B cell (primary cell): Measurements from ENCODE around the gene TFE3. TPM values are rescaled to one million over a fixed set of nuclear protein-coding genes. Genes with fewer than 3 reads are reported as not detected.
A peak's percentile ranks its signal among the peaks of the same experiment; 100 is the strongest.

ENCODE experiments used
- ATAC-seq: fragments of 200-7000 bp; cut with Tn5 transposase; one replicate; pipeline ENCODE4 v1.10.0; 2021; ENCODE audit warnings: low read depth, mild to moderate bottlenecking, moderate number of reproducible peaks, moderate library complexity
- CTCF ChIA-PET: fragments of 350-600 bp; sonication (Branson Sonifier 250); formaldehyde crosslinking; loops from one replicate; lab custom pipeline; 2021; ENCODE audit warnings: antibody characterized with exemption, inconsistent platforms; lab: Charles Lee
- POLR2A ChIA-PET: fragments of 350-600 bp; sonication (Branson Sonifier 250); formaldehyde crosslinking; loops from one replicate; lab custom pipeline; 2021; ENCODE audit warnings: antibody characterized with exemption; lab: Charles Lee
- DNase-seq: peaks from one replicate; pipeline ENCODE4 v3.0.0; 2013
- H2AFZ ChIP-seq: 2 replicates; pipeline ENCODE4 v1.6.1; 2012; ENCODE audit warnings: mild to moderate bottlenecking, low read depth, low read length; ENCODE audit not compliant: insufficient read depth, poor library complexity, severe bottlenecking
- H3K27ac ChIP-seq, 2 donors: 1 replicate in 1 of 2; 2 replicates in 1 of 2; pipeline ENCODE4 v1.5.1; 2012 to 2013; ENCODE audit warnings: low read length in 2 of 2, mild to moderate bottlenecking in 2 of 2, moderate library complexity in 1 of 2
- H3K27me3 ChIP-seq, 4 experiments: fragments of 200-600 bp in 1 of 4; sonication (generic) in 1 of 4; replicated peaks in 1 of 4; 1 replicate in 2 of 4; 2 replicates in 2 of 4; pipeline versions ENCODE4 v1.6.1 to v1.7.0; 2013 to 2016; ENCODE audit warnings: low read length in 3 of 4, mild to moderate bottlenecking in 2 of 4, mixed read lengths in 1 of 4, moderate library complexity in 1 of 4; ENCODE audit not compliant: insufficient read depth in 4 of 4, control insufficient read depth in 3 of 4; ENCODE audit errors: control extremely low read depth in 1 of 4
- H3K36me3 ChIP-seq, 2 experiments: replicated peaks in 1 of 2; 1 replicate in 1 of 2; 2 replicates in 1 of 2; pipeline versions ENCODE4 v1.6.1 to v1.7.1; 2013; ENCODE audit warnings: low read length in 1 of 2; ENCODE audit not compliant: insufficient read depth in 2 of 2, control insufficient read depth in 1 of 2; ENCODE audit errors: control extremely low read depth in 1 of 2, extremely low read depth in 1 of 2
- H3K4me1 ChIP-seq, 2 donors: fragments of 200-600 bp in 1 of 2; sonication (generic) in 1 of 2; 1 replicate in 1 of 2; 2 replicates in 1 of 2; pipeline versions ENCODE4 v1.5.1 to v1.6.1; 2013 to 2017; ENCODE audit warnings: low read length in 2 of 2; ENCODE audit not compliant: control insufficient read depth in 2 of 2, insufficient read depth in 2 of 2
- H3K4me2 ChIP-seq: replicated peaks from 2 replicates; pipeline ENCODE3; 2012; ENCODE audit warnings: mild to moderate bottlenecking, low read depth, low read length; ENCODE audit not compliant: poor library complexity, severe bottlenecking
- H3K4me3 ChIP-seq, 5 experiments: fragments of 200-600 bp in 1 of 5; sonication (generic) in 1 of 5; 1 replicate in 3 of 5; 2 replicates in 2 of 5; pipeline versions ENCODE4 v1.5.1 to v1.7.0; 2011 to 2016; ENCODE audit warnings: low read length in 4 of 5, mild to moderate bottlenecking in 4 of 5, low read depth in 2 of 5, control low read depth in 1 of 5, moderate library complexity in 1 of 5; ENCODE audit not compliant: insufficient read depth in 1 of 5; ENCODE audit errors: control extremely low read depth in 1 of 5, extremely low read depth in 1 of 5
- H3K79me2 ChIP-seq: fragments of 200-600 bp; sonication (generic); one replicate; pipeline ENCODE4 v1.6.0; 2016; ENCODE audit warnings: low read length; ENCODE audit not compliant: control insufficient read depth, insufficient read depth
- H3K9ac ChIP-seq: fragments of 200-600 bp; sonication (generic); 2 replicates; pipeline ENCODE4 v1.6.1; 2017; ENCODE audit warnings: mild to moderate bottlenecking, low read length, moderate library complexity
- H3K9me3 ChIP-seq, 3 donors: one replicate each; pipeline versions ENCODE4 v1.6.1 to v1.7.1; 2013; ENCODE audit warnings: low read length in 2 of 3; ENCODE audit not compliant: control insufficient read depth in 2 of 3, insufficient read depth in 1 of 3; ENCODE audit errors: control extremely low read depth in 1 of 3
- H4K20me1 ChIP-seq: 2 replicates; pipeline ENCODE4 v1.6.0; 2012; ENCODE audit warnings: mild to moderate bottlenecking, low read length; ENCODE audit not compliant: insufficient read depth, control insufficient read depth, poor library complexity, severe bottlenecking
- H3K27ac Mint-ChIP-seq: one replicate; pipeline ENCODE4 v1.8.0; 2021; ENCODE audit warnings: mixed read lengths
- H3K27me3 Mint-ChIP-seq: one replicate; pipeline ENCODE4 v1.8.0; 2021; ENCODE audit warnings: mixed read lengths
- H3K4me1 Mint-ChIP-seq: one replicate; pipeline ENCODE4 v1.8.0; 2021; ENCODE audit warnings: mixed read lengths
- H3K4me3 Mint-ChIP-seq: one replicate; pipeline ENCODE4 v1.8.0; 2021; ENCODE audit warnings: mixed read lengths
- H3K9me3 Mint-ChIP-seq: one replicate; pipeline ENCODE4 v1.8.0; 2022; ENCODE audit warnings: mixed read lengths; ENCODE audit not compliant: insufficient read depth
- EZH2 ChIP-seq: IDR thresholded peaks from 2 replicates; pipeline ENCODE4 v1.6.1; 2012; ENCODE audit warnings: borderline replicate concordance, low read depth, mild to moderate bottlenecking, moderate library complexity, low read length; ENCODE audit not compliant: insufficient read depth, poor library complexity, severe bottlenecking
- WGBS: methylation state at CpG from one replicate; pipeline ENCODE4 v1.1.5; 2013; ENCODE audit warnings: missing lambda C conversion rate; ENCODE audit not compliant: insufficient coverage; 5-methylcytosine and 5-hydroxymethylcytosine counted together
- intact Hi-C: fragments of 100-400 bp; cut with micrococcal nuclease; formaldehyde crosslinking; loops from one replicate; pipeline ENCODE4 v1.10.0; 2022
- polyA plus RNA-seq: library from polyadenylated mRNA; depleted of rRNA; stranded (reverse); fragments of >200 nt; gene quantifications from 2 replicates; pipeline ENCODE4 v1.2.3, GENCODE V29; 2012
- total RNA-seq, 2 donors: library from RNA; stranded (reverse); fragments of 120-200 nt in 1 of 2; gene quantifications; 1 replicate in 1 of 2; 2 replicates in 1 of 2; pipeline versions ENCODE4 v1.2.3 to v1.2.4, GENCODE V29; 2013 to 2022
- TF ChIP-seq, protein P1 (sequence below): fragments of 200-600 bp; IDR thresholded peaks from one replicate; pipeline ENCODE4 v1.8.0; 2022; ENCODE audit warnings: antibody characterized with exemption, mild to moderate bottlenecking

The TFE3 gene
- total and polyA plus RNA-seq, 2 donors (not counting 1 experiment from before 2014, with no cell fraction given) = 21.0 to 38.9 TPM

DNA sequence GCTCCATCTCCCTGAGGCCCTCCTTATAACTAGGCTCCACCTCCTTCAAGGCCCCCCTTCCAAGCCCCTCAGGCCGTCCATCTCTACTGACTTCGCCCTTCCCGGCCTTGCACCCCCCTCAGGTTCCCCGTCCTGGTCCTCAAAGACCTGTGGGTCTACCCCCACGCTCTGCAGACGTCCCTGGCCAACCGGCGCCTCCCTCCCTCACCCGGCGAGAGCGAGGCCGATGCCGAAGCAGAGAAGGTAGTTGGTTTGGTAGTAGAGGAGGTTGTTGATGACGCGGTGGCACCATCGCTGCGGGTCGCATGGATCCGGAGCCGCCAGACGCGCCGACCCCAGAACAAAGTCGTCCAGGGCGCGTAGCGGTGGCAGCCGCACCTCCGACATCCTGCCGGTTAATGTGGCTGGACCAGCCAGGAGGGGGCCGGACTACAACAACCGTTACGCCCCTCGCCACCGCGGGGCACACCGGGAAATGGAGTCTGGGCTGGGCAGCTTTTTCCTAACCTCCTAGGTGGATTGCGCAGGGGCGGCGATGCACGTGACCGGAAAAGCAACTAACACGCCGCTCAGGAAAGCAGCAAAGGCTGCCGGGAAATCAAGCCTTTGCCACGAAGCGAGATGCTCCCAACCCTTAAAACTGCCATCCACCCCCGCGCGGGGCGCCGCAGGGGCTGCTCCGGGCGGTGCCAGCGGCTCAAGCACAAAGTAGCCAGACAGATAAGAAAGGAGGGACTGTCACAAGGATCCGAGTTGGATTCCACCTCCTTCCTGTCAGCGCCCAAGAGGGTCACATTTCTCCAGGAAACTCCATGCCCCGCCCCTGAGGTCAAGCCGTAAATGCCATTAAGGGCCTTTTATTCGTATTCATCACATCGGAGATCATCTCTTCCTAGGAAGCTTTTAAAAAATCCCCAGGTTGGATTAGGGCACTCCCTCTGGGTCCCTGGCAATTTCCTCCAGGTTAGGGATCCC is 30.7 kb upstream of the TFE3 start, which contains the start of gene PRAF2:
PRAF2 (minus strand) TSS at position 402 of the 975 bp plus-strand sequence; CDS start at position 387, 15 bp downstream.
- peaks cover 0 to 11% (median 0%) of the 10 kb centered on the region in 3 donors for H3K9me3 ChIP-seq
- peaks cover 2 to 20% of the 10 kb centered on the region in 2 donors for H3K4me1 ChIP-seq
- peaks cover 22% of the 10 kb centered on the region for H3K4me1 Mint-ChIP-seq
- ChIA-PET POLR2A (no interaction called here), CTCF (no interaction called here)
- H3K4me3 ChIP-seq = peak within 1 kb of the TSS in 4 of 5 experiments; percentile 55 to 70 (median 64)
- intact Hi-C loops = loop anchor here (1.0 kb wide), 2 partner anchors 27 to 31 kb away; partner anchors contain the start of gene TFE3
- TF ChIP-seq, protein P1, sequence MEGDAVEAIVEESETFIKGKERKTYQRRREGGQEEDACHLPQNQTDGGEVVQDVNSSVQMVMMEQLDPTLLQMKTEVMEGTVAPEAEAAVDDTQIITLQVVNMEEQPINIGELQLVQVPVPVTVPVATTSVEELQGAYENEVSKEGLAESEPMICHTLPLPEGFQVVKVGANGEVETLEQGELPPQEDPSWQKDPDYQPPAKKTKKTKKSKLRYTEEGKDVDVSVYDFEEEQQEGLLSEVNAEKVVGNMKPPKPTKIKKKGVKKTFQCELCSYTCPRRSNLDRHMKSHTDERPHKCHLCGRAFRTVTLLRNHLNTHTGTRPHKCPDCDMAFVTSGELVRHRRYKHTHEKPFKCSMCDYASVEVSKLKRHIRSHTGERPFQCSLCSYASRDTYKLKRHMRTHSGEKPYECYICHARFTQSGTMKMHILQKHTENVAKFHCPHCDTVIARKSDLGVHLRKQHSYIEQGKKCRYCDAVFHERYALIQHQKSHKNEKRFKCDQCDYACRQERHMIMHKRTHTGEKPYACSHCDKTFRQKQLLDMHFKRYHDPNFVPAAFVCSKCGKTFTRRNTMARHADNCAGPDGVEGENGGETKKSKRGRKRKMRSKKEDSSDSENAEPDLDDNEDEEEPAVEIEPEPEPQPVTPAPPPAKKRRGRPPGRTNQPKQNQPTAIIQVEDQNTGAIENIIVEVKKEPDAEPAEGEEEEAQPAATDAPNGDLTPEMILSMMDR = no peak
- TF ChIP-seq EZH2 = no peak
- no peaks in the 10 kb centered on the region for H3K79me2 ChIP-seq
- peak; percentile 89 for DNase-seq
- no peaks in the 10 kb centered on the region for H4K20me1 ChIP-seq
- H3K4me2 ChIP-seq = peak within 1 kb of the TSS; percentile 76
- no peaks in the 10 kb centered on the region for H3K36me3 ChIP-seq
- no peaks in the 10 kb centered on the region for H3K27me3 ChIP-seq
- ATAC-seq = peak; percentile 99
- H2AFZ ChIP-seq = peak within 1 kb of the TSS; percentile 73
- H3K27ac ChIP-seq = peak within 1 kb of the TSS; percentile 54 to 58
- peak within 1 kb of the TSS; percentile 82 for H3K4me3 Mint-ChIP-seq
- WGBS = under 1% methylated on average over 36 of the region's 61 CpGs
- H3K27ac Mint-ChIP-seq = peak within 1 kb of the TSS; percentile 88
- H3K9ac ChIP-seq = peak within 1 kb of the TSS; percentile 69
- no peaks in the 10 kb centered on the region for H3K27me3 Mint-ChIP-seq
- no peaks in the 10 kb centered on the region for H3K9me3 Mint-ChIP-seq

DNA sequence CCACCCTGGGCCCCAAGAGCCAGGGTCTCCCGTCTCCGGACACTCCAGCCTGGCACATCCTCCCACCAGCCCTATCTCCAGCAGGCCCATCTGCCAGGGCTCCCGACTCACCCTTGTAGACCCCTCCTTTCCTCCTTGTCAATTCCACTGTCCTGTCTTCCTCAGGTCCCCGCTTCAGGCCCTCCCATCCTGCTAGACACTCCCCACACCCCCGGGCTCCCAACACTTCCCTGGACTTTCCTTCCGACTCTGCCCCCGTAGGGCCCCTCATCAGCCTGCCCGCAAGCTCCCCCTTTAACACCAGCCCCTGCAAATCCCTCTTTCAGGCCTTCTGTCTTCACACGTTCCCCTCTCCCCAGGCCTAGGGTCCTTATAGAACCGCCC is 29.5 kb upstream of the TFE3 start:
- ATAC-seq = no peak
- Mint-ChIP-seq H3K27ac (no peak overlapping the region), H3K4me1 (peaks cover 17% of the 10 kb centered on the region), H3K27me3 (no peaks in the 10 kb centered on the region), H3K4me3 (peak overlapping the region; percentile 82), H3K9me3 (no peaks in the 10 kb centered on the region)
- Histone ChIP-seq H3K4me2 (peak overlapping the region; percentile 76), H3K27ac (no peak overlapping the region), H3K9ac (no peak overlapping the region), H3K36me3 (no peaks in the 10 kb centered on the region), H4K20me1 (no peaks in the 10 kb centered on the region), H3K4me1 (peaks cover 0 to 18% of the 10 kb centered on the region in 2 donors), H3K79me2 (no peaks in the 10 kb centered on the region), H3K9me3 (peaks cover 0 to 11% (median 0%) of the 10 kb centered on the region in 3 donors), H2AFZ (no peak overlapping the region), H3K27me3 (no peaks in the 10 kb centered on the region), H3K4me3 (no peak overlapping the region)
- ChIA-PET CTCF (no interaction called here), POLR2A (no interaction called here)
- TF ChIP-seq EZH2 = no peak
- TF ChIP-seq, protein P1 = no peak
- intact Hi-C loops = no loop called here
- WGBS = 87% methylated on average over 7 of the region's 10 CpGs
- no peak for DNase-seq
